ENCODE results near the gene EIF2S1. TPM values are rescaled to one million over a fixed set of nuclear protein-coding genes. Genes with fewer than 3 reads are reported as not detected.
"Not testable (repeated sequence)": the region's sequence is repeated elsewhere in the genome, so short reads cannot be mapped to it uniquely, and the experiment has no call there.

Gene EIF2S1
- polyA plus RNA-seq, 4 donors, result 82.5 to 111 (median 94.3) TPM

GRCh38 chr14:67371247-67372148 is 11.4 kb downstream of the EIF2S1 start:
- no peak for DNase-seq (ENCODE audit: low read depth in 4 of 4, low spot score in 3 of 4)

- no peak for DNase-seq (ENCODE audit: low read depth in 4 of 4, low spot score in 3 of 4)
These were observed 12.7 kb downstream of the EIF2S1 start for GRCh38 chr14:67372833-67373232.

GRCh38 chr14:67373347-67373746 is 13.2 kb downstream of the EIF2S1 start:
- no peak for DNase-seq (ENCODE audit: low read depth in 4 of 4, low spot score in 3 of 4)

GRCh38 chr14:67377916-67378315 is 17.8 kb downstream of the EIF2S1 start:
- no peak for DNase-seq (ENCODE audit: low read depth in 4 of 4, low spot score in 3 of 4)

- DNase-seq (ENCODE audit: low read depth in 4 of 4, low spot score in 3 of 4), result no peak
These were observed 25.0 kb downstream of the EIF2S1 start for GRCh38 chr14:67385120-67385519.

- DNase-seq (ENCODE audit: low read depth in 4 of 4, low spot score in 3 of 4), result no peak
These were observed 25.5 kb downstream of the EIF2S1 start for GRCh38 chr14:67385618-67386017.

- DNase-seq (ENCODE audit: low read depth in 4 of 4, low spot score in 3 of 4), result no peak
These were observed 27.1 kb downstream of the EIF2S1 start for GRCh38 chr14:67387195-67387594.

GRCh38 chr14:67389275-67389674 is 29.1 kb downstream of the EIF2S1 start:
- DNase-seq (ENCODE audit: low read depth in 4 of 4, low spot score in 3 of 4), result no peak

- no peak for DNase-seq (ENCODE audit: low read depth in 4 of 4, low spot score in 3 of 4)
These were observed 29.8 kb downstream of the EIF2S1 start for GRCh38 chr14:67389811-67390534.

- no peak for DNase-seq (ENCODE audit: low read depth in 4 of 4, low spot score in 3 of 4)
These were observed 31.1 kb downstream of the EIF2S1 start for GRCh38 chr14:67391268-67391667.

- no peak for DNase-seq (ENCODE audit: low read depth in 4 of 4, low spot score in 3 of 4)
These were observed 32.0 kb downstream of the EIF2S1 start for GRCh38 chr14:67392123-67392522.

- DNase-seq (ENCODE audit: low read depth in 4 of 4, low spot score in 3 of 4), result no peak
These were observed 32.7 kb downstream of the EIF2S1 start for GRCh38 chr14:67392800-67393199.

GRCh38 chr14:67393689-67394088 is 33.6 kb downstream of the EIF2S1 start:
- DNase-seq (ENCODE audit: low read depth in 4 of 4, low spot score in 3 of 4), result no peak

- DNase-seq (ENCODE audit: low read depth in 4 of 4, low spot score in 3 of 4), result no peak
These were observed 35.2 kb downstream of the EIF2S1 start for GRCh38 chr14:67395086-67395875.

GRCh38 chr14:67395876-67396189 is 35.7 kb downstream of the EIF2S1 start:
- DNase-seq (ENCODE audit: low read depth in 4 of 4, low spot score in 3 of 4), result no peak

- no peak for DNase-seq (ENCODE audit: low read depth in 4 of 4, low spot score in 3 of 4)
These were observed 36.3 kb downstream of the EIF2S1 start for GRCh38 chr14:67396381-67396970.

- DNase-seq (ENCODE audit: low read depth in 4 of 4, low spot score in 3 of 4), result no peak
These were observed 37.4 kb downstream of the EIF2S1 start for GRCh38 chr14:67397536-67397935.

GRCh38 chr14:67400434-67400833 is 40.3 kb downstream of the EIF2S1 start:
- DNase-seq (ENCODE audit: low read depth in 4 of 4, low spot score in 3 of 4), result no peak

- DNase-seq (ENCODE audit: low read depth in 4 of 4, low spot score in 3 of 4), result no peak
These were observed 45.6 kb downstream of the EIF2S1 start for GRCh38 chr14:67405771-67406170.

GRCh38 chr14:67408122-67408801 is 48.1 kb downstream of the EIF2S1 start:
- DNase-seq (ENCODE audit: low read depth in 4 of 4, low spot score in 3 of 4), result not testable (repeated sequence)
